COLO668 (cell line): Measurements from ENCODE around the gene LRRFIP1.
A peak's percentile ranks its signal among the peaks of the same experiment; 100 is the strongest.

Source experiments
- DNase-seq: peaks from one replicate; lab custom pipeline; 2025; ENCODE audit not compliant: unreplicated experiment; lab: John Stamatoyannopoulos, UW

The LRRFIP1 gene

DNA sequence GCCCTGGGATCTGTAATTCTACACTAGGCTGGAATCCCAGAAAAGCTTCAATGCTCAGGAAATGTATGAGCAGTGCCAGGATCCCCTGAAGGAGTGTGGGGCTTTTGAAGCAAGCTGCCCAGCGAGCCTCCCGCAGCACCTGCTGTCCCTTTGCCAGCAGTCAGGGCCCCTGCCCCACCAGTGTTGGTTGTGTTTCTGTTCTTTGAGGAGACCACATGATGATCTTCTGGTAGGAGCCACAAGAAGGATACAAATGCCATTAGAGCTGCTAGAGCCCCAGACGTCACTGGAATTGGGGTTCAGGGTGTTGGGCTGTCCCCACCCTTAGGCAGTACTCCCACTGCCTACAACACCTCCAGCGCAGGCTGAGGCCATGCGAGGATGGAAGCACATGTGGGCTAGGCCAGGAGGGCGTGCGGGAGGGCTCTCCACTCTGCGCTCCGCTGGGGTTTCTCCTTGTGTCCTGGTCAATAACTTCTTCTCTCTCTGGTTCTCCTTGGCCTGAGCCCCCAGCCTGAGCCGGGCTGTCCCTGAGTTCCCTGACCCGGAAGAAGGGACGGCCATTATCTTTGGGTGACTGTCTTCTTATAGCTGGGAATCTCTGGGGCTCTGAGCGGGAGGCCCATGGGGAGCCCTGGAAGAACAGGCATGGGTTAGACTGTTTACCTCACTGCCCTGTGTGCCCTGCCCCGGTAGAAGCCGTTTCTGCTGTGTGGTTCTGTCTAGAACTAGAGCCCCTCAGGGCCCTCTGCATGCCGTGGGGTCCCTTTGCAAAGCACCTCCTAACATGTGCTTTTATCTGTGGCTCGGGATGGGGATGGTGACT, 73.9 kb downstream of the LRRFIP1 start:
- no peak for DNase-seq

GRCh38 chr2:237701859-237702390, 74.5 kb downstream of the LRRFIP1 start:
- DNase-seq = no peak

GRCh38 chr2:237702441-237703391, 75.3 kb downstream of the LRRFIP1 start:
- DNase-seq = no peak

DNA sequence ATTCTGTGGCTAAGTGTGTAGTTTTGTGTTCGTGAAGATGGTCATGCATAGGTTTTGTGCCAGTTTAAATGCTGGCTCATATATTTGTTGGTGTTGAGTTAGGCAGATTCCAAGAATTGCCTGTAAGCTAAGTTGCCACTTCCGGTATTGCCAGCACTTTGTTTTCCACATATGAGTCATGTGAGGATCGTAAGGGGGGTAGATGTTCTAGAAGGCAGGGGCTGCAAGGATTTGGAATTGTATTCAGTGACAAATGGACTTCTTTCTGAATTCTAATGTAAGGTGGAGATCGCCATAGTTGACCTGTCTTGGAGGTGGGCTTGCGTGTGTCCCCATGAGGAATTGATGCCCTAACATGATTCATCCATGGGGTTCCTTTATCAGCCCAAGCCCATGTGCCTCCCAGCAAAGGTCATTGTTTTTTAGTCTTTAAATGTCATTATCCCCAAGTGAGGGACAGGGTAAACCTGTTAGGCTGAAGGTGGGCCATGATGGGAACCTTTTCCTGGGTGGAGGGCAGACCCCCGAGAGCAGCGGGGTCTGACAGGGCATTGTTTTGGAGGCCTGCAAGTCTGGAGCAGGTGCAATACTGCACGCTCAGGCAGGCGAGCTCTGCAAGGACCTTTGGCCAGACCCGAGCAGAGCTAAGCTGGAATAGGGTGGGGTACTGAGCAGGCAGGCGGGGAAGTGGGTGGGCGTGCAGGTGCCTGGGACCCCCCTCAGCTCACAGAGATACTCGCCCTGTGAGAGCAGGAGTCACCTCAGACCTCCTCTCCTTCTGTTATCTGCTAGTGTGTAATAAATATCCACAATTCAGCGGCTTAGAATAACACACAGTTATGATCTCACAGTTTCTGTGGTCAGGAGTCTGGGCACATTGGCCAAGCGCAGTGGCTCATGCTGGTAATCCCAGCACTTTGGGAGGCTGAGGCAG, 77.4 kb downstream of the LRRFIP1 start:
- DNase-seq = no peak

GRCh38 chr2:237706257-237706656, 78.9 kb downstream of the LRRFIP1 start:
- DNase-seq = no peak

GRCh38 chr2:237708065-237708398, 80.6 kb downstream of the LRRFIP1 start:
- no peak for DNase-seq

DNA sequence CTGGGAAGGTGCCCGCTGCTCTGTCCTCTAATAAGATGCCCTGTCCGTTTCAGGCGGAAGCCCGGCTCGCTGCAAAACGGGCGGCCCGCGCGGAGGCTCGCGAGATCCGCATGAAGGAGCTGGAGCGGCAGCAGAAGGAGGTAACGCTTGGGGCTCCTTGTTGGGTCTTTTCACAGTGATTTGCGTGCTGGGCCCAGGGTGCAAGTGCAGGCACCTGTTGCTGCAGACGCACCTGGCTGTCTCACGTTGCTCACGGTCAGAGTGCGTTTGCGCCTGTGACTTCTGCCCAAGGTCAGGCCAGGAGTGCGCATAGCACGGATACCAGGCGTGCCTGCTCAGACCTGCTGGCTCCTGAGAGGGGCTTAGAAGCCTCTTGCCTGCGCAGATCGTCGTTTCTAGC, 81.1 kb downstream of the LRRFIP1 start:
- DNase-seq = no peak

GRCh38 chr2:237708961-237709360, 81.6 kb downstream of the LRRFIP1 start:
- no peak for DNase-seq

DNA sequence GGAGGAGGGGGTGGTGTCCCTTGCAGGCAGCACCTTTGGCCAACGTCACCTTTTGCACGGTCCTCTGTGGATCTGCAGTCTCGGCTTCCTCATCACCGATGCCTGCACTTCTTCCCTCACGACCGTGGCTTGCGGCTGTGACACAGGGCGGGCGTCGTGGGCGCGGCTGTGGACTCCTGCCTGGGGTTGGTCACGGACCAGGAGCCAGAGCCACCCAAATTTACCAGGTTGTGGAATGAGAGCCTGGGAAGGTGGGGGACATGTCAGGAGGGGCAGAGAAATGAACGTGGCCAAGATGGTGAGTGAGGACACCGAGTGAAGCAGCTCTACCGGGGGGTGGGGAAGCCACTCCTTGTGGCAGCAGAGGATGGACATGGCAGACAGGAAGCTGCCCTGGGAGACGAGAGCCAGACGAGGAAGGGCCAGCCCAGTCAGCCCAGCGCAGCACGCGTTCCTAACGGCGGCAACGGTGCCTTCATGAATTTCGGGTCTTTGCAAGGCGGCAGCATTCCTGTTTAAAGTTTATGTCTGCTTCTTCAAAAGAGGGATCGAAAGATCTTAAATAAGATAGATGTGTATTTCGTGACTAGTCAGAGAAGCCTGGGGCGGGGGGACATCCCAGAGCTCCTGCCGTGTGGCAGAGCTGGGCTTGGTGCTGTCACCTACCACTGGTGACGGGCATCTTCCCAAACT, 84.2 kb downstream of the LRRFIP1 start:
- no peak for DNase-seq

GRCh38 chr2:237712477-237713377, 85.3 kb downstream of the LRRFIP1 start:
- no peak for DNase-seq

GRCh38 chr2:237714690-237715458, 87.5 kb downstream of the LRRFIP1 start:
- DNase-seq = peak; percentile 39

- DNase-seq = peak; percentile 43
Measured at GRCh38 chr2:237715459-237715947, 88.1 kb downstream of the LRRFIP1 start.

- DNase-seq = no peak
Measured at GRCh38 chr2:237716011-237716410, 88.6 kb downstream of the LRRFIP1 start.

GRCh38 chr2:237717366-237718276, 90.2 kb downstream of the LRRFIP1 start:
- DNase-seq = no peak

- no peak for DNase-seq
Measured at GRCh38 chr2:237718277-237718634, 90.9 kb downstream of the LRRFIP1 start.

DNA sequence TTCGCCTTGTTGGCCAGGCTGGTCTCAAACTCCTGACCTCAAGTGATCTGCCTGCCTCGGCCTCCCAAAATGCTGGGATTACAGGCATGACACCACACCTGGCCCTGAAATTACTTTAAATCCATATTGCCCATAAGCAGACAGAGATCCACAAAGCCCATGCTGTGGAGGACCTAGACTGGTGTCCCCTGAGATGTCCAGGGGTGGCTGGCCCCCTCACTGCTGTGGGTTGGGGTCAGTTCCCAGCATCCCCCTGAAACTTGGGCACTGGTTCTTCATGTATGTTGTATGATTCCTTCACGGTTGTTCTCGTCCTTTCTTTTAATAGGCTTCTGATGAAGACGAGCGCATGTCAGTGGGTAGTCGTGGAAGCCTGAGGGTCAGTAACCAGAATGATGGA, 93.1 kb downstream of the LRRFIP1 start:
- no peak for DNase-seq

- DNase-seq = no peak
Measured at GRCh38 chr2:237720957-237721356, 93.6 kb downstream of the LRRFIP1 start.
